WTC11 (cell line): ENCODE data around the gene MAPKAP1.

ENCODE experiments used
- JAZF1 ChIP-seq: fragments of 250-450 bp; sonication (Bioruptor Pico); IDR thresholded peaks from 2 replicates; pipeline ENCODE4 v1.9.0; 2021; ENCODE audit warnings: moderate library complexity, mild to moderate bottlenecking, inconsistent platforms
- JUN ChIP-seq: sonication (generic); formaldehyde crosslinking; IDR thresholded peaks from 2 replicates; pipeline ENCODE4 v1.8.0; 2023; ENCODE audit warnings: mild to moderate bottlenecking, missing genetic modification reagents
- MLX ChIP-seq: sonication (generic); formaldehyde crosslinking; IDR thresholded peaks from 2 replicates; pipeline ENCODE4 v1.8.1; 2023; ENCODE audit warnings: mild to moderate bottlenecking, missing genetic modification reagents, moderate library complexity
- NR1H2 ChIP-seq: sonication (generic); formaldehyde crosslinking; IDR thresholded peaks from 2 replicates; pipeline ENCODE4 v1.9.0; 2021; ENCODE audit warnings: mild to moderate bottlenecking, moderate library complexity, missing genetic modification reagents
- USF1 ChIP-seq: sonication (generic); formaldehyde crosslinking; IDR thresholded peaks from 2 replicates; pipeline ENCODE4 v1.8.0; 2022; ENCODE audit warnings: mild to moderate bottlenecking, missing genetic modification reagents
- ZBTB21 ChIP-seq: sonication (generic); formaldehyde crosslinking; IDR thresholded peaks from 2 replicates; pipeline ENCODE4 v1.8.1; 2023; ENCODE audit warnings: mild to moderate bottlenecking, missing genetic modification reagents, borderline replicate concordance

GRCh38 chr9:125574126-125574877, 132.7 kb downstream of the MAPKAP1 start:
- TF ChIP-seq USF1 (CRISPR knock-in tag) (no peak), MLX (CRISPR knock-in tag) (no peak), JAZF1 (CRISPR knock-in tag) (no peak), JUN (CRISPR knock-in tag) (no peak), NR1H2 (CRISPR knock-in tag) (no peak), ZBTB21 (no peak)
